SH-SY5Y (cell line): ENCODE data around the gene POLK.

Source experiments
- GATA2 ChIP-seq: IDR thresholded peaks from 2 replicates; pipeline ENCODE4 v1.6.1; 2011; ENCODE audit warnings: mild to moderate bottlenecking, low read depth, low read length
- GATA3 ChIP-seq: IDR thresholded peaks from 2 replicates; pipeline ENCODE4 v1.6.1; 2011; ENCODE audit warnings: low read depth, mild to moderate bottlenecking, low read length, moderate library complexity

DNA sequence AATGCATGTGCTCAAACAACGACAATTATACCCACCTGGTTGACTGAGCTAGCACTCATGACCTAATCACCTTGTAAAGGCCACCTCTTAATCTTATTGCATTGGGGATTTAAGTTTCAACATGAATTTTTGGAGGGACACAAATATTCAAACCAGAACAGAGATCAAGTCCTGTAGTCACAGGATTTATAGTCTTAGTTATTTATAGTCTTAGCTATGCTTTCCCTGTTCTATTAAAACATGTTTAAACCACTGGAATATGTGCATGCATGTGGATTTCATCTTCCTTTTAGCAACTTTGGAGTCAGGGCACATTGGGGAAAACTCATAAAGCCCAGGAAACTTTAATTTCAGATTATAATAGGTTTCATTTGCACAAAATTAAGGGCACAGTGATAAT lies 126.3 kb downstream of the POLK start:
- no peak for TF ChIP-seq GATA2
- no peak for TF ChIP-seq GATA3
